Measurements from ENCODE around the gene TXNDC17.

The TXNDC17 gene

GRCh38 chr17:6641247-6641863 is 495 bp downstream of the TXNDC17 start:
- H3K27ac ChIP-seq (ENCODE audit: extremely low read depth, low read depth, low read length) = peak overlapping the region; percentile 79
- H3K9me3 ChIP-seq (ENCODE audit: control insufficient read depth, insufficient read depth, low read depth, low read length) = no peaks in the 10 kb centered on the region
- H3K4me1 ChIP-seq (ENCODE audit: control insufficient read depth, insufficient read depth, low read length) = peaks cover 13% of the 10 kb centered on the region; the same call in 1 of the 2 replicates
- peaks cover 27 to 41% of the 10 kb centered on the region in 2 experiments; a peak in 2 of 3 replicates for H3K36me3 ChIP-seq (ENCODE audit: control insufficient read depth in 2 of 2, insufficient read depth in 1 of 2, low read length in 2 of 2)
- CTCF ChIA-PET = interaction anchor here (0.6 to 1.7 kb wide), 4 partner anchors 61 to 363 kb away, joined by 3 to 5 read pairs (median 4); no protein-coding TSS in a partner anchor
- POLR2A ChIA-PET = interaction anchor here (0.6 to 1.9 kb wide), 6 partner anchors 10 to 1328 kb away, joined by 3 to 26 read pairs (median 3); partner anchors contain the start of genes C17orf100, MED31 and SLC16A13
- H3K4me3 ChIP-seq (ENCODE audit: low read depth, low read length) = peak overlapping the region; percentile 94
- TF ChIP-seq IKZF3 (tag by site-specific recombination; IDR thresholded peaks at IDR 0.05) = no peak
- no peak for TF ChIP-seq ZXDB (tag by site-specific recombination; IDR thresholded peaks at IDR 0.05)
- TF ChIP-seq ZNF677 (tag by site-specific recombination; IDR thresholded peaks at IDR 0.05) = no peak
- TF ChIP-seq ZBTB17 (tag by site-specific recombination; IDR thresholded peaks at IDR 0.05) = peak; percentile 15
- TF ChIP-seq GLIS1 (tag by site-specific recombination; IDR thresholded peaks at IDR 0.05) = no peak
- TF ChIP-seq ZNF837 (tag by site-specific recombination; IDR thresholded peaks at IDR 0.05) = no peak
- TF ChIP-seq ZNF280C (tag by site-specific recombination; IDR thresholded peaks at IDR 0.05) = no peak
- no peak for TF ChIP-seq KLF10 (tag by site-specific recombination; IDR thresholded peaks at IDR 0.05)
- no peak for TF ChIP-seq ZNF221 (tag by site-specific recombination; IDR thresholded peaks at IDR 0.05; ENCODE audit: borderline replicate concordance)
- TF ChIP-seq ZNF600 (tag by site-specific recombination; IDR thresholded peaks at IDR 0.05) = peak; percentile 60
- TF ChIP-seq ZSCAN23 (tag by site-specific recombination; IDR thresholded peaks at IDR 0.05) = no peak
- TF ChIP-seq ZNF18 (tag by site-specific recombination; IDR thresholded peaks at IDR 0.05) = no peak
- TF ChIP-seq ZBTB20 (tag by site-specific recombination; IDR thresholded peaks at IDR 0.05) = peak; percentile 54; the same call in 1 of the 2 replicates
- TF ChIP-seq, protein P1, sequence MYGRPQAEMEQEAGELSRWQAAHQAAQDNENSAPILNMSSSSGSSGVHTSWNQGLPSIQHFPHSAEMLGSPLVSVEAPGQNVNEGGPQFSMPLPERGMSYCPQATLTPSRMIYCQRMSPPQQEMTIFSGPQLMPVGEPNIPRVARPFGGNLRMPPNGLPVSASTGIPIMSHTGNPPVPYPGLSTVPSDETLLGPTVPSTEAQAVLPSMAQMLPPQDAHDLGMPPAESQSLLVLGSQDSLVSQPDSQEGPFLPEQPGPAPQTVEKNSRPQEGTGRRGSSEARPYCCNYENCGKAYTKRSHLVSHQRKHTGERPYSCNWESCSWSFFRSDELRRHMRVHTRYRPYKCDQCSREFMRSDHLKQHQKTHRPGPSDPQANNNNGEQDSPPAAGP (tag by site-specific recombination; IDR thresholded peaks at IDR 0.05) = no peak
- no peak for TF ChIP-seq ZNF311 (tag by site-specific recombination; IDR thresholded peaks at IDR 0.05; ENCODE audit: borderline replicate concordance)
- no peak for TF ChIP-seq ZNF146 (tag by site-specific recombination; IDR thresholded peaks at IDR 0.05)
- TF ChIP-seq, protein P2, sequence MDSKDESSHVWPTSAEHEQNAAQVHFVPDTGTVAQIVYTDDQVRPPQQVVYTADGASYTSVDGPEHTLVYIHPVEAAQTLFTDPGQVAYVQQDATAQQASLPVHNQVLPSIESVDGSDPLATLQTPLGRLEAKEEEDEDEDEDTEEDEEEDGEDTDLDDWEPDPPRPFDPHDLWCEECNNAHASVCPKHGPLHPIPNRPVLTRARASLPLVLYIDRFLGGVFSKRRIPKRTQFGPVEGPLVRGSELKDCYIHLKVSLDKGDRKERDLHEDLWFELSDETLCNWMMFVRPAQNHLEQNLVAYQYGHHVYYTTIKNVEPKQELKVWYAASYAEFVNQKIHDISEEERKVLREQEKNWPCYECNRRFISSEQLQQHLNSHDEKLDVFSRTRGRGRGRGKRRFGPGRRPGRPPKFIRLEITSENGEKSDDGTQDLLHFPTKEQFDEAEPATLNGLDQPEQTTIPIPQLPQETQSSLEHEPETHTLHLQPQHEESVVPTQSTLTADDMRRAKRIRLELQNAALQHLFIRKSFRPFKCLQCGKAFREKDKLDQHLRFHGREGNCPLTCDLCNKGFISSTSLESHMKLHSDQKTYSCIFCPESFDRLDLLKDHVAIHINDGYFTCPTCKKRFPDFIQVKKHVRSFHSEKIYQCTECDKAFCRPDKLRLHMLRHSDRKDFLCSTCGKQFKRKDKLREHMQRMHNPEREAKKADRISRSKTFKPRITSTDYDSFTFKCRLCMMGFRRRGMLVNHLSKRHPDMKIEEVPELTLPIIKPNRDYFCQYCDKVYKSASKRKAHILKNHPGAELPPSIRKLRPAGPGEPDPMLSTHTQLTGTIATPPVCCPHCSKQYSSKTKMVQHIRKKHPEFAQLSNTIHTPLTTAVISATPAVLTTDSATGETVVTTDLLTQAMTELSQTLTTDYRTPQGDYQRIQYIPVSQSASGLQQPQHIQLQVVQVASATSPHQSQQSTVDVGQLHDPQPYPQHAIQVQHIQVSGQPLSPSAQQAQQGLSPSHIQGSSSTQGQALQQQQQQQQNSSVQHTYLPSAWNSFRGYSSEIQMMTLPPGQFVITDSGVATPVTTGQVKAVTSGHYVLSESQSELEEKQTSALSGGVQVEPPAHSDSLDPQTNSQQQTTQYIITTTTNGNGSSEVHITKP (tag by site-specific recombination; IDR thresholded peaks at IDR 0.05) = peak; percentile 99
- TF ChIP-seq, protein P3, sequence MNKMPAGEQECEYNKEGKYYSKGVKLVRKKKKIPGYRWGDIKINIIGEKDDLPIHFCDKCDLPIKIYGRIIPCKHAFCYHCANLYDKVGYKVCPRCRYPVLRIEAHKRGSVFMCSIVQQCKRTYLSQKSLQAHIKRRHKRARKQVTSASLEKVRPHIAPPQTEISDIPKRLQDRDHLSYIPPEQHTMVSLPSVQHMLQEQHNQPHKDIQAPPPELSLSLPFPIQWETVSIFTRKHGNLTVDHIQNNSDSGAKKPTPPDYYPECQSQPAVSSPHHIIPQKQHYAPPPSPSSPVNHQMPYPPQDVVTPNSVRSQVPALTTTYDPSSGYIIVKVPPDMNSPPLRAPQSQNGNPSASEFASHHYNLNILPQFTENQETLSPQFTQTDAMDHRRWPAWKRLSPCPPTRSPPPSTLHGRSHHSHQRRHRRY (tag by site-specific recombination; IDR thresholded peaks at IDR 0.05) = no peak
- TF ChIP-seq ZBTB1 (tag by site-specific recombination; IDR thresholded peaks at IDR 0.05) = no peak
- no peak for TF ChIP-seq ZNF112 (tag by site-specific recombination; IDR thresholded peaks at IDR 0.05)
- TF ChIP-seq, protein P4, sequence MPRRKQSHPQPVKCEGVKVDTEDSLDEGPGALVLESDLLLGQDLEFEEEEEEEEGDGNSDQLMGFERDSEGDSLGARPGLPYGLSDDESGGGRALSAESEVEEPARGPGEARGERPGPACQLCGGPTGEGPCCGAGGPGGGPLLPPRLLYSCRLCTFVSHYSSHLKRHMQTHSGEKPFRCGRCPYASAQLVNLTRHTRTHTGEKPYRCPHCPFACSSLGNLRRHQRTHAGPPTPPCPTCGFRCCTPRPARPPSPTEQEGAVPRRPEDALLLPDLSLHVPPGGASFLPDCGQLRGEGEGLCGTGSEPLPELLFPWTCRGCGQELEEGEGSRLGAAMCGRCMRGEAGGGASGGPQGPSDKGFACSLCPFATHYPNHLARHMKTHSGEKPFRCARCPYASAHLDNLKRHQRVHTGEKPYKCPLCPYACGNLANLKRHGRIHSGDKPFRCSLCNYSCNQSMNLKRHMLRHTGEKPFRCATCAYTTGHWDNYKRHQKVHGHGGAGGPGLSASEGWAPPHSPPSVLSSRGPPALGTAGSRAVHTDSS (tag by site-specific recombination; IDR thresholded peaks at IDR 0.05) = no peak
- no peak for TF ChIP-seq CTCF (tag by site-specific recombination; IDR thresholded peaks at IDR 0.05)
